HG02610 (cell line): ENCODE measurements around the gene GPC3.

Source experiments
- ATAC-seq: cut with Tn5 transposase; IDR thresholded peaks from one replicate; pipeline ENCODE4 v1.9.1; 2021; ENCODE audit warnings: mild to moderate bottlenecking, moderate library complexity; ENCODE audit not compliant: unreplicated experiment

The GPC3 gene

DNA sequence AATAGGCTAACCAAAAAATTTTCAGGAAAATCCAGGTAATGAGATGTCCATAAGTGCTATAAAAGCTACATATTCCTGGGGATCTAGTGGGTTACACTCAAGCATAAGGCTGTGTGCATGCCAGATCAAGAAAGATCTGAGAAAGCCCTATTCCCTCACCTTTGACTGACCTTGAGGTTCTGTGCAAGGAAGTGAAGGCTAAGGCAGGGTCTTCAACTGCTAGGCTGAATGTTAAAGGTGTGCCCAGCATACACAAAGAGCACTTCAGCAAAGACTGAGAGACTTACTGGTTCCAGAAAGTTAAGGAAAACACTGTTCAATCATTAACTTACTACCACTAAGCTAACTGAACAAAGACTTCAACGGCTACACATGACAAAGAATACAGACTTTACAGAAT lies 269.7 kb downstream of the GPC3 start:
- ATAC-seq: no peak

DNA sequence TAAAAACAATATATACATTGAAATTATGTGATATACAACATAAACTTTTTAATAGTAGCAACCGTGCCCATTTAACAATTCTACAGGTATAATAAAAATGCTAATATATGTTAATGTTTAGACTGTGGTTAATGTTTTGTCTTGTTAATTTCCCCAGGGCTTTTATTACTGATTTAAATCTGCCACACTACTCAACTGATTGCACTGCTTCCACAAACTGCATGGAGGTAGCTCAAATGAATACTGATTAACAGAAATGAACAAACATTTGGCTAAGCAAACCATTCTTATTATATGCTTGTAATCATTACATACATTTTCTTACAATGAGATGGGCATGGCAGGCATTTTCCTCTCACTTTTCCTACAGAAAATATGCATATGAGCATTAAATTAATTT lies 275.9 kb downstream of the GPC3 start:
- no peak for ATAC-seq

DNA sequence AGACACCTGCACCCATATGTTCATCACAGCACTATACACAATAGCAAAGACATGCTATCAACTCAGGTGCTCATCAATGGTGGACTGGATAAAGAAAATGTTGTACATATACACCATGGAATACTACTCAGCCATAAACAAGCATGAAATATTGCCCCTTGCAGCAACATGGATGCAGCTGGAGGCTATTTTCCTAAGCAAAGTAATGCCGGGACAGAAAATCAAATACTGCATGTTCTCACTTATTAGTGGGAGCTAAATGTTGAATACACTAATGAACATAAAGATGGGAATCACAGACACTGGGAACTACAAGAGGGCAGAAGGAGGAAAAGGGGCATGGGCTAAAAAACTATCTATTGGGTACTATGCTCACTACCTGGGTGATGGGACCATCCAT lies 278.5 kb downstream of the GPC3 start:
- ATAC-seq: no peak

DNA sequence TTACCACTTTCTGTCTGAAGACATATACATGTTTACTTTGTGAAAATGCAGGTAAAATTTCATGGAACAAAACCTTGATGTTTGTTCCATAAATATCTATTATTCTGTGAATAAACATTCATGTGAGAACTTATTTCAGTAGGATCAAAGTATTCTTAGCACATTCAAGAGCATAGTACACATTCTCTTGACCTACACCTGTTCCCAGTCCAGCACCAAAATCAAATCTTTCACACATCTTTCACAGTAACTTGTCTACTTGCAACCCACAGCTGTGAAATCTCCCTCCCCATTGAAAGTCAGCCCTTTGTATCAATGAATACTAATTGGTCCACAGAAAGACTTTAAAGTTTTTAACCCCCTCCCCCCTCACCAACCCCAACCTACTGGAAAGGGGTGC lies 283.2 kb downstream of the GPC3 start:
- ATAC-seq: no peak

DNA sequence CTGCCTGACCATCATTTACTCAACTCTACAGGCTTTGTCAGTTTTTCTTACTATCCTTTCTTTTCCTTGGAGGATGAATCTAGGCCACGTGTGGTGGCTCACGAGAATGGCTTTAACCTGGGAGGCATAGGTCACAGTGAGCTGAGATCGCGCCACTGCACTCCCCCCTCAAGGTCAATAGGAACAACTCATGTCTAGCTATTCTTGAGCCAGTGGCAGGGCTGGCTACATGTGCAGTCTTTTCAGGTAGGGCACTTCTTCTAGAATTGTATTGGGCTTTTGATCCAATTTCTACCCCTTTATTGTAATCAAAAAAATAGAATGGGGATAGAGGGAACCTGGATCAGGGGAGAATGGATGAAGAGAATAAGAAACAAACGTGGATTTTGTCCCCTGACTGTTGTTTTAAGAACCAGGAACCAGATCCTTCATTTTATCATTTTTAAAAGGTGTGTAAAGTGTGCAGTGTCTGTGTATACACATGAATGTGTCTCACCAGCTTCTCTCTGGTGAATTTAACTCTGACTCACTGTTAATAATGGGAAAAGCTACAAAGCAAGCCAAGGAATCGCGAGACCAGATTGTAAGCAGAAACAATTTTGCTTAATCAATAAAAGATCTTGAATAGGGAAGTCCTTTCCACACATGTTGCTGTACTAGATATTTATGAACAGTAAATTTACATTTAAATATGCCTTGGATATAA lies 286.2 kb downstream of the GPC3 start:
- ATAC-seq: no peak

DNA sequence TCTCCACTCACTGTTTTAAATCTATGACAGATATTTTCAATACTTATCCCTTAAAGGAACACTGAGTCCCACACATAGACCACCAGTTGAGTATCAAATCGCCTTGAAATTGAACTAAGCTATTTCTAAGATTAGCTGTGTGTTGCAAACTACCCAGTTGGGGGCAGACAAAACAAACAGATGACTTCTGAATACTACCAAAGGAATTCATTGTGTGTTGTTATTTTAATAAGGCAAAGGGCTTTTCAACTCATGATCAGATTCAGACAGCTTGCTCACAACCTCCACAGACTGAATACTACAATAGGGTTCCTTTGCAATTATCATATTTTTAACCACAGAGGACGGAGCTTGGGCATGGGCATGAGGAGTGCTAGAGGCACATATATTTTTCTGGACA lies 287.1 kb downstream of the GPC3 start:
- ATAC-seq: no peak

DNA sequence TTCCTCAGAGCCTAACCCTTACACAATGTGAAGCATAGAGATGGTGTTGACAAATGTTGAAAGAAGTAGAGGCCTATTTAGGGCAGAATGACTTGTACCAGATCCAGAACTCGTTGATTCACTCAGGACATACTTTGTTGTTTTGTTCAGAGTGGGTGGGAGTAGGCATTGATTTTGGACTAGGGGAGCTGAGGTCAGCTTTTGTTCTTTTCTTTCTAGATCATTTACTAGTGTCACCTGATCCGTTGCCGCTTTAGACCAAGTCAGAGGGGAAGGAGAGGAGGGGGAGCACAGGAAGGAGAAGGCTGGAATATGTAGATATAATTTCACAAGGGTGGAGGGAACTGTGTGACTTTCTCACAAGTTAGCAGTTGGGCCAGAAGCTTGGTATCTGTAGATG lies 287.7 kb downstream of the GPC3 start:
- ATAC-seq: no peak

DNA sequence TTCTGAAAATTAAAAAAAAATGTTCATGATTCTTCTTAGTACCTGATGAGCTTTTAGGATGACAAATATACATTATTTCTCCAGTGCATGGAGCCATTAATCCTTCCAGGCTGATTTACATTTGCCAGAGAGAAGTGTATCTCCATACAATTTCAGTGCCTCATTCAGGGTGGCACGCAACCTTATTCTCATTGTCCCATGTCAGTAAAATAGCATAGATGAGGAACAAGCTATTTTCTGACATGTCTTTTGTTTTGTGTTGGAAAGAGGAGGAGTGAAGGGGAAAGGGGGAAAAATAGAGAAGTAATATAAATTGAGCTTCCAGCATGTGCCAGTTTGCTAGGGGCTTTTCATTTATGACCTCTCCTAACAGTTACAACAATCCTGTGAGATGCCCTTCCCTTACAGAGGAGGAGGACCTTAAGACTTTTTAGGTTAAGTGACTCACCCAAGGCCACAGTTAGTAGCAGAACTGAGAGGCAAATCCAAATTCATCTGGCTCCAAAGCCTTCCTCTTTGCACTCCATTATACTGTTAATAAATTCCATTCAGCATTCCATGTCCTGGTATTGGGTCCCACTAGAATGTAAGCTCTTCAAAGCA lies 295.3 kb downstream of the GPC3 start:
- no peak for ATAC-seq

DNA sequence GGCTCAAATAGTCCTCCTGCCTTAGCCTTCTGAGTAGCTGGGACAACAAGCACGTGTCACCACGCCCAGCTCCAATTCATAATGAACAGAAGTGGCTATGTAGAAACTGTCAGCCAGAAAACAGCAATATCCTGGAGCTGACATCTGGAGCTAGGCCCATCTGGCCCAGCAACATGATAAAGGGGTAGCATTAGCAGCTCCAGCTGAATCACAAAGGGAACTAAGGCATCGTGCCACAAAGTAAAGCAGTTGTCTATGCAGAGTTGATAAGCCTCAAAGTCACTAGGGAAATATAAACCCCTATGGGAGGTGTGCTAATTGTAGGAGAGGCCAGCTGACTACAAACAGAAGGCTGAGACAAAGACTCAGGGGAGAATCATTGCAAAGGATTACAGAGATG lies 299.6 kb downstream of the GPC3 start:
- no peak for ATAC-seq

DNA sequence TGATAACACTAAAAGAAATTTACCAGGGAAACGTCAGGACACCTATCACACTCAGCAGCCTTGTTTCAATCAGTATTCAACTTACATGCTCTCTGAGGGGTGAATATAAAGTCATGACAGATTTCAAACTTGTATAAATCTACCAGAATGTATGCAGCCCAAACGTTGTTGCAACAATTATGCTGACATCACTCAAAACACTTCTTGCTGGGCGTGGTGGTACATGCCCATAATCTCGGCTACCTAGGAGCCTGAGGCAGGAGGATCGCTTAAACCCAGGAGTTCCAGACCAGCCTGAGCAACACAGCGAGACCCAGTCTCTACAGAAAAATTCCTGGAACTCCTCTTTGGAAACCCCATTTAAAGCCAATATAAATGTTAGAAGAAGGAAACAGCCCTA lies 303.5 kb downstream of the GPC3 start:
- no peak for ATAC-seq

DNA sequence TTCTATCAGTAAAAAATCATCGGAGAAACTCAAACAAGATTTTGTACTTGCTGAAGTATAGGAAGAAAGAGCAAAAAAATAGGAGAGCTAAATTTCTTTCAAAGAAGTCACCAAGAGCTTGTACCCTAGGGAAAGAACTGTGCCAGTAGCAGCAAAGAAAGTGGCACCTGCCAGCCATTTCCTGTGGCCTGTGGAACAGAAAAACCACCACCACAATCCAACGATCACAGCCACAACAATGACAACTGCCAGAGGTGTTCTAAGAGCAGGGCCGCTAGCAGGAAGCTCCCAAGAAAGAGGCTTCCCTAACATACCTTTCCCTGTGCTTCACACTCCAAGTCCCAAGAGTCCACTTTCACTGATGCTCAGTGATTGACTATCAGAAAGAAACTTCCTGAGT lies 304.0 kb downstream of the GPC3 start:
- ATAC-seq: no peak

DNA sequence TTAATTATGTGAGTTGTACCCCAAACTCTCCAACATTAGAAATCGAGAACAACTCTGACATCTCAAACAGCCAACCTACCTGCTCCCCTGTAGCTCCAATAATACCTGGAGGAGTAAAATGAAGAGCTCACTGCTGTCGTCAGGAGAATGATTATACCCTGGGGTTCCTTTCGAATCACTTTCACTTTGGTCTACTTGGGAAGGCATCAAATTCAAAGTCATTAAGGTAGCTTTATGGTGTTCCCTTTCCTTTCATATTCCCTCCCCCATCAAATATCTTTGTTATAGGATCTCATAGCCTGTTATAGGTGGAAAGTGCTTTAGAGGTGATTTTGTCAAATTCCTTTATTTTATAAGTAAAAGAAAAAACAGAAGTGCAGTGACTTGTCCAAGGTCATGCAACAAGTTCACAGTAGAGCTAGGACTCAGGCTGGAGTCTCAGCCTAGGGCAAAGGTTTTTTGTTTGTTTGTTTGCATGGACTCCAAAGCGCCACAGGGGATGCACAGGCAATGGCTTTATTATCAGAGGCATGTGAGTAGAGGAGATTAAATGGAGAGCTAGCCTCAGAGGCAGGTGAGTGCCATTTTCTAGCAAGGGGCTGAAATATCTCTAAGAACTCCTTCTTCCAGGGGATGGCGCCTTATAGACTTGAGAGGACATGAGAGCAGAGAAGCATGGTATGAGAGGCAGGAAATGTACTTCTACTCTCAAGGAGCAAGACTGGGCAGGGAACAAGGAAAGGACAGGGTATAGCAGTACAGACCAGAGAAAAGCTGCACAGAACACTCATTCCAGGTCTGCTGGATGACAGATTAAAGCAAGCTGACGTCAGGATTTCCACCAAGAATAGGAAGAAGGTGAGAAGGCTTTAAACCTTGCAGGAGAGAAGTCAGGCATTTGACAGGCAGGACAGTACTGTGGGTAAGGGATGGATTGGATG lies 308.0 kb downstream of the GPC3 start:
- ATAC-seq: no peak

DNA sequence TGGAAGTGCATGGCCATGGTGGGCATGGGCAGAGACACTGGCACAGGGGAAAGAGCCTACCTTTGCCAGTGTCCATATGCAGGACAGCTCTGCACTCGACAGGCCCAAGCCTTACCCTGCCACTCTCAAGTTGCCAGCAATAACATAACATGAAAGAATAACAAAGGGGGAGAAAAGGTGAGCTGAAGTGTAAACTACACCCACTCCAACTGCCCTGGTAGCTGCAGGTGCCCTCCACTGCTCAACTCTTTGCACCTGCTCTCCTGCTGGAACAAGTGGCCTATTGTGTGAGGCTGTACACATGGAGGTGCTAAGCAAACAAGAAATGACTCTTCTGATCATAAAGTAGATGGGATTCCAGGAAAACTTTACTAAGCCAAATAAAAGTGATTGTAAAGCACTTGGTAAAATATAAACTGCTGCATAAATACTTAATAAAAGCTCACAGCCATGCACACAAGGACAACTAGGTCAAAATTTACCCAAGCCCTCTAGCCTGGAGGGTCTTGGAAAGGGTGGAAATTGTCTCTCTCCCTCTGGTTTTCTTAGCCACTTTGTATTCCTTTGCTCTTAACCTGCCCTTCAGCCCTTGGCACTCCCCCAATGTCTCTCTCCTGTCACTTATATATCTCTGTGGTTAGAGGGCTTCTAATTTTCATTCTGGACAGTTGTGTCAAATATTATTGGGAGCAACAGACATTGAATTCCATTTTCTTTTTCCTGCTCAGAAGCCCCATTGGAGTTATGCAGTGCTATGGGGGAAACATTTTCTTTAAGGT lies 308.9 kb downstream of the GPC3 start:
- no peak for ATAC-seq

DNA sequence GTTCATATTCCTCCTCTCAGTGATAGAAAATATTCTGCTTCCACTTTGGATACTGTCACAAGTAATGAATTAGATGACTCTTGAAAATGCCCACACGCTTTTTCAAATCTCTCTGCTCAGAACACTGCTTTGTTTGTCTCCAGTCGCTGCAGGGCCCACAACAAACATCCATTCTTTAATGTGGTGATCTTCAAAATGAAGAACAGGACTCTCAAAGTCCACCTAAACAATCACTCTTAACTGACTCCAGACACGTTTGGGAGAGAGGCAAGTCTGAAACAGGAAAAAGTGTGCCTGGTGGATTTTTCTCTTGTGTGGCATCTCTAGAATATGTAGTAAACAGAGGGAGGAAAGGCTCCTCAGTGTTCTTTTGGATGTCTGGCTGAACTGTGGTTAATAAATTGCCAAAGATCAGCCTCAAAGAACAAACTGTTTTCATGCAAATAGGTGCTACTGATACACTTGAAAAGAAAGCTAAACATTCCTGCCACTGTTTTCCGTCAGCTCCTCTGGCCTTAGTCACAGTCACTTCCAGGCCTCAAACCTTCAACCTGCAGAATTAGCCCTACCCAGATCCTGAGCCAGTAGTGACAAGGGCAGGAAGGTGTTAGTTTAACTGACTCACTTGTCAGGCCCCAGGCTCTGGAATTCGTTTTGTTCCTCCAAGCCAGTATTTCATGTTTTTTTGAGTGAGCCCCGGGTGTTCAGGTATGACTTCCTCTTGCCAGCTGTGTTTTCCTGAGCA lies 310.5 kb downstream of the GPC3 start:
- no peak for ATAC-seq

DNA sequence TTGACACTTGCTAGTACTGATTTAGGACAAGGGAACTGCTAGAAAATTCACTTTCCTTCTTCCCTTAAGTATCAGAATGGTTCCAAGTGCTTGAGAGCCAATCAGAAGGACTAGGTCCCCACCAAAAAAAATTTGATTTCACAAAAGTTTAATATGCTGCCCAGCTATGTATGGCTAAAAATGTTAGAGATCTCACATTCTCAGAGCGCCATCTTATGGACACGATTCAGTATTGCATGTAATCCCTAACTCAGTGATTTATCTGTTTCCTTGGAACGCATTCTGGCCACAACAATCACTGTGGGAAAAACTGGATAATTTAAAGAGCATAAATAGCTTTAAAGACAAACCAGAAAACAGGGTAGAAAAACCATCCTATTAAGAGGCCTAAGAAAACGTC lies 315.0 kb downstream of the GPC3 start:
- ATAC-seq: no peak

DNA sequence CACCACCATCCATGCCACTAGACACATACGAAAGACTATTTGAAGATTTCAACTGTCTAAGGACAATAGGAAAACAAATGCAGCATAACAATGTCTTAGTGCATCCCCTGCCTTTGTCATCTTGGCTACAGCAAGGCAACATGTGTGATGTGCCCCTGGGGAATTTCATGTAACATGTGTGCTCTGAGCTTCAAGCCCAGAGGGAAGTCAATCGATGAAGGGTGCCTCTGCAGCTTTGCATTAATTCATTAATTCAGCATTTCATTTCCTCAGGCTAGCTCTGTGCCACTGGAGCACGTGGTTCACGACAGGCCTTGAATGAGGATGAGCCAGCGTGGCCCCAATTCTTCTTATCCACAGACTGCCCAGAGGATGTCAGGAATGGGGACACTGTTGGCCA lies 316.2 kb downstream of the GPC3 start:
- ATAC-seq: no peak

DNA sequence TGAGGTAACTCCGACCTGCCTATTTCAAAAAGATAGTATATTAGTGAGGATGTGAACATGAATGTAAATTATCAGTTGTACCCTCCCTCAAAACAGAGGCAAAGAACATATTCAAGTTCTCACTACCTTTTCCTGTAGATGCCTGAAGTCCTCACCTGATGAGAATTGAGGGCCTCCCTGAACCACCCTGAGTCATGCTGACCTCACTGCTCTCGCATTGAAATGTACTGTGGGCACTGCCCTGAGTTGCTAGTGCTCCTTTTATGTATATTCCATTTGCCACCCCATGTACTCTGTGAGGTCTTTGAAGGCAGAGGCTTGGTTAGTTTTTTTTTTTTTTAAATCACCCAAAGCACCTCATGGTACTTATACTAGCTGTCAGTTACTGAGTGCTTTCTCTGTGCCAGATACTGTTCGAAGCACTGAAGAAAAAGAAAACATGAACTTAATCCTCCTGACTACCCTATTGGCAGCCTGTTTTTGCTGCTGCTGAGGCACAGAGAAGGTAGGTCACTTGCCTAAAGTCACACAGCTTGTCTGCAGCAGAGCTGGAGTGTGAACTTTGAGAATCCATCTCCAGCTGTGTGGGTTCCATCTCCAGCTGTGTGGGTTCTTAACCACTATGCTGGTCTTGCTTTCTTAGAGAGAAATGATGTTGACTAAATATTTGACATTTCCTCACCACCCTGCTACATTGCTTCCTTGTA lies 317.0 kb downstream of the GPC3 start:
- ATAC-seq: no peak

DNA sequence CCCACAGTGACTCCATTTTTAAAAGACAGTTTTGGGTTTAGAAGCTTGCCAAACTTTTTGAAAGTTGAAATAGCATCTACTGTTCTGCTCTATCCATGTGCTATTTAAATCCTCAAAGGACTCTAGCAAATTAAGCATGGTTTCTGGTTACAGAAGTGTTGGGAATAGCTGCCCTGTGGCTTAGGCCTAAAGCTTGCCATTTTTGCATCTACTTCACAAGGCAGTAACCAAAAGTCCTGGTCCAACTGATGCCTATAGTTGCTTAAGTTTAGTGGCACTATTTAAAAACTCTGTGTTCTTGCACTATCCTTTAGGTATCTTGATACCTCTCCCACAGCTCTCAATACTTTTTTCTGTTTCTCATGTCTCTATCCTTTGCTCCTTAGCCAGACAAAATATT lies 319.1 kb downstream of the GPC3 start:
- ATAC-seq: no peak

DNA sequence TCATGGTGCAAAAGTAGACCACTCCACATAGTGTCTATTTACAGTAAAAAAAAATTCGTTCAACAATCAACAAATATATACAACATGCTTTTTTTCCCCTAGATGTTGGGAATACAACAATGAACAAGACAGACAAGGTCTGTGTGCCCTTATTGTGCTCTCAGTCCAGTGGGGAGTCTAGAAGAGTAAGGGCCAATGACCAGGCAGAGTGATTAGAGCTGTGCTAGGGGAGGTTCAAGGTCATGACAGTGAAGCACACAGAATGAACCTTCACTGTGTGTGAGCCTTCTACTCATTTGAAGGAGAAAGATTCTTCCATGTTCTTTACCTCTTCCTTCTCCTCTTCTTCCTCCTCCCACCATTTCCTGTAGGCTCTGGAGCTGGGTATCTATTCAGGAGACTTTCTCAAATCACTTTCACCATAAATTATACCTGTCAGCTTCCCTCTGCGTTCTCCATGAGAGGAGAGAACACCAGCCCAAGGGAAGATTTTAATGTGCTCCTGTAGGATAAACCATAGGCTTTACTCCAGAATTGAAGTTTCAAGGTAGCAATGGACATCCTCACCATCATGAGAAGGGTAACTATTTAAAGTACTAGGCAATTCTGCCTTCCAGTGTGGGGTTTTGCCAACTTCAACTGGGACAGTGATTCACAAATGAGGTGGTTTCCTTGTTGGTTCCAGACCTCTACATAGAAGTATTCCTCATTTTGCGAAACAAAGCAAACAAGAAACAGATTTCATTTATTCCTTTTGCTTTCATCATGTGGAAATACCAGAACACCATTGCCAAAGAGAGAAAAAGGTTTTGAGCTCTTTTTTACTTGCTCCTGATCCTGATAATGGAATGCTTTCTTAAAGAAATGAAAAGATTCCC lies 323.2 kb downstream of the GPC3 start:
- no peak for ATAC-seq
